ACHN (cell line): ENCODE data around the gene RASA1.

ENCODE experiments used
- DNase-seq: peaks from one replicate; pipeline ENCODE4 v3.0.0-alpha.2; 2015
- in situ Hi-C: cut with HindIII; loops from 2 replicates; pipeline ENCODE4 v1.10.0; 2017; ENCODE audit warnings: low sequenced_read_pairs, low pct_ligation_motif_present, low pct_unique_long_range_greater_than_20kb

Gene RASA1

DNA sequence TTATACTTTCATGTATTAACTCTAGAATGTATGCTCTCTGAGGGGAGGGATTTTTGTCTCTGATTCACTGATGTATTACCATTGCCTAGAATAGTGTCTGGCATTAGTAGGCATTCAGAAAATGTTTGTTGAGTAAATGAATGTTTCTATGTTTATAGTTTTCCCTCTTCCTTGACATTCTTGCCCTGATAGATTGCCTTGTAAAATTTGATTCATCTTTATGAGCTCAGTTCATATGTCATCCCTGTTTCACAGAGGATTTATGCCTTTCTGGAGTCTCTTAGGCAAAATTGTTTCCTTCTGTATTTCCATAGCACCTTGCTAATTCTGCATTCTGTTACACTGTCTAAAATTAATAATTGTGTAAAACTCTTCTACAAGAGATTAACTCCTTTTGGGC lies 72.3 kb downstream of the RASA1 start:
- no peak for DNase-seq
- in situ Hi-C loops, result no loop called here

DNA sequence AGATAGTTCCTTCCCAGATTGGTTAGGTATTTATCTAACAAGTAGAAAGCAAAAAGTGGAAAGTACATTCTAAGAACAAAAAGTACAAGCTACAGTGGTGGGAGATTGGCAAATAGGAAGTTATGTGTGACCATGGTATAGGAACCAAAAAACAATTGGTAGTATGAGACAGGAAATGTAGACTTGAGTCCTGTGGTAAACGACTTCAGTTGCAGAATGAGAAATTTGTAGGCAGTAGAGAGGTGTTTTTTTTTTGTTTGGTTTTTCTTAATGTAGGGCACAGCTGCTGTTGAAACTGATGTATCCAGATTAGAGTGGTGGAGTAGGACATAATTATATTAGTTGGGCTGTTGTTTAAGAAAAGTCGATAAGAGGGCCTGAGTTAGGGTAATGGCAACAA lies 73.0 kb downstream of the RASA1 start:
- DNase-seq, result no peak
- in situ Hi-C loops, result no loop called here

DNA sequence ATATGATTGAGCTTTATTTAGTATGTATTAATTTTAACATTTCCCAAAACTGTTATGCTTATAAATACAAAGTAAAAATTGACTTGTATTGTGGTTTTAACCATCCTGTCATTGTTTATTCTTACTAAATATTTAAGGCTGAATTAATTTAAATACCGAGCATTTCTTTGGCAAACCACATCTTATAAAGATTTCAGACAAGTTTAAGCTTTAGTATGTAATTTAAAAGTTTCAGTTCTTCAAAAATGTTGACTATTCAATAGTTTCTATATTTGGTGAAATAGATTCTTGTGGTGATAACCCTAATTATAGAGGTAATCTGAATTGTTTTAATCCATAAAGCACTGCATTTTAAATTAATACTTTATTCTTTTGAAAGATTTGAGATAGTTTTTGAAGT lies 79.6 kb downstream of the RASA1 start:
- in situ Hi-C loops, result no loop called here
- no peak for DNase-seq

- in situ Hi-C loops, result no loop called here
- peak; percentile 17 for DNase-seq
Observed at GRCh38 chr5:87347841-87348240, 80.2 kb downstream of the RASA1 start.

DNA sequence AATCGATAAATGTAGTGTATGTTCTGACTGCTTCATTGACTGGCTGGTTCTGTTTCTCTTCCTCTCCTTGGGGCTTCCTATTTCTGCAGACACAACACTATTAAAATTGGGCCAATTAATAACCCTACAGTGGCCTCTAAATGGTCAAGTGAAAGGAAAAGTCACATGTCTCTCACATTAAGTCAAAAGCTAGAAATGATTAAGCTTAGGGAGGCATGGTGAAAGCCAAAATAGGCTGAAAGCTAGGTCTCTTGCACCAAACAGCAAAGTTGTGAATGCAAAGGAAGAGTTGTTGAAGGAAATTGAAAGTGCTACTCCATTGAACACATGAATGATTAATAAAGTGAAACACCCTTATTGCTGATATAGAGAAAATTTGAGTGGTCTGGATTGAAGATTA lies 86.8 kb downstream of the RASA1 start:
- in situ Hi-C loops, result no loop called here
- DNase-seq, result no peak

- DNase-seq, result no peak
- in situ Hi-C loops, result no loop called here
Observed at GRCh38 chr5:87359106-87359505, 91.4 kb downstream of the RASA1 start.

- in situ Hi-C loops, result no loop called here
Observed at GRCh38 chr5:87360132-87360531, 92.4 kb downstream of the RASA1 start.

GRCh38 chr5:87361031-87361445 lies 93.4 kb downstream of the RASA1 start:
- DNase-seq, result no peak
- in situ Hi-C loops, result no loop called here

More at GRCh38 chr5:87360132-87360531, 92.4 kb downstream of the RASA1 start:
- no peak for DNase-seq

DNA sequence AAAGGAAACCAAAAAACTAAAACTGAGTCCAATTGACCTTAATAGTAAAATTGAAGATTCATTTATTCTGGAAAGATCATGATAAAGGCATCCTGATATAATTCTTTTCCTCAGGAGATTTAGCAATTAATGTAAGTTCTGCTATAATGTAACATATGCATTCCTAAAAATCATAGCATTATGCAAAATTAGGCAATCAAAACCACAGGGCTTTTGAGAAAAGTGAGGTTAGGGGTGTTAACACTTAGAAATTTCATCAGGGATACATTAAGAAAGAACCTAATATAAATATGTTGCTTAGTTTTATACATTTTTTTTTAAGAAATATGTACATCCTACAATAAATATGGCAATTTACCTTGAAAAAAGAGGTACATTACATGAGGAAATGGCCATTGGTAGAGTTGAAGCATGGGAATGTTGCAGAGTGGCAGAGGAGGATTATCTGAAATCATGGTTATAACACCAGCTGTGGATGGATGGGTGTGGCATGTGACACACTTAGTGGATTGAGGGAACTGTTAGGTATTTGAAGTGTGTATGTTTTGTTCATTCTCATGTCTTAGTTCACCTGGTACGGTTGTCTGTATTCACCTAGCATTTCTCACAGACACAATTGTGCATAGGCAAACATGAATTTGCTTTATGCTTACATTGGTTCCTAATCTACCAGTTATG lies 94.0 kb downstream of the RASA1 start:
- in situ Hi-C loops, result no loop called here

GRCh38 chr5:87367243-87367642 lies 99.6 kb downstream of the RASA1 start:
- in situ Hi-C loops, result no loop called here
- DNase-seq, result no peak

More for the DNA sequence above, 94.0 kb downstream of the RASA1 start:
- no peak for DNase-seq

DNA sequence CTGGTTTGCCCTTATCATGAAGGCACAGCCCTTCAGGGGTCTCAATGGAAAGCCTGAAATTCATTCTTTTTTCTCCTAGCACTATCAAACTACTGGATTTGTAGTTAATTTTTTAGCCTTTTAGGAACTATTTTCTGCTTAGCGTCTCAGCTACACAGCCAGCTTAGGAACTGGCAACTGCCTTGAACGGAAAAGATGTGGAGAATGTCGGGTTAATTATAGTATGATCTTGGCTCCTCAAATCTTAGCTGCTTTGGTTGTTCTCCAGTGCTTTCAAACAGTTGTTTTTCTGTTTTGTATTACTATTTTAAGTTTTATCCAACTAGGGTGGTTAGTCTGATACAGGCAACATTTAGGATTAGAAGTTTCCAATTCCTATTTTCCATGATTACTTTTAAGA lies 100.9 kb downstream of the RASA1 start:
- DNase-seq, result no peak
- in situ Hi-C loops, result no loop called here

- in situ Hi-C loops, result no loop called here
- DNase-seq, result no peak
Observed at GRCh38 chr5:87369431-87369830, 101.7 kb downstream of the RASA1 start.

GRCh38 chr5:87372705-87373104 lies 105.0 kb downstream of the RASA1 start:
- DNase-seq, result no peak
- in situ Hi-C loops, result no loop called here

- in situ Hi-C loops, result no loop called here
- no peak for DNase-seq
Observed at GRCh38 chr5:87382224-87382623, 114.5 kb downstream of the RASA1 start.

DNA sequence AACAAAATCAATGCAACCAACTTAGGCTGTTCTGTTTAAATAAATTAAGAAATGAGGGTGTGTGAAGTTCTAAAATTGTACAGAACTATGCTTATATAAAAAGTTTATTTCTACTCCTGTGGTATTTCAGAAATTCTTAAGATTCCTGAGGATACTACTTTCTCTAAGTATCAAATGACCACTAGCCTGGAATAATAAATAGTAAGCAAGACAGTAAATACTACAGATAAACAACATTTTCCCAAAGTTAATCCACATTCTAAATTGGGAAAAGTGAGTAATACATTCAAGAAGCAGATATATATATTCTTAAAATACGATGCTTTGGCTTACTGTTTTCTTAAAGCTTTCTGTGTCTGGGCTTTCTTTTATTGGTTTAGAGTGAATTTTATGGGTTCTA lies 115.5 kb downstream of the RASA1 start:
- DNase-seq, result no peak
- in situ Hi-C loops, result no loop called here

- in situ Hi-C loops, result no loop called here
- no peak for DNase-seq
Observed at GRCh38 chr5:87385802-87386201, 118.1 kb downstream of the RASA1 start.

DNA sequence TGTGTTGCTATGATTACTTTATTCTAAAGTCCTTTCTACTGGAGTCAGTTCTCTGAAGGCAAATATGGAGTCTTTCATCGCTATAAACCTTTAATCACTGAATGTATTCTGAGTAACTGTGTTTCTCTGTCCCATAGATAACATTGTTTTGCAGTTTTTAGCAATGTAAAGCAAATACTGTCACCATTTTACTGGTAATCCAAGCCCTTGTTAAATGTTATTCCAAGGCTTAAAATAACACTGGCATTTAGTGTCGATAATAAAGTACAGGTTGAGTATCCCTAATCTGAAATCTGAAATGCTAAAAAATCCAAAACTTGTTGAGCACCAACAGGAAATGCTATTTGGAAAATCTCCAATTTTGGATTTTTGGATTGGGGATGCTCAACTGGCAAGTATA lies 120.4 kb downstream of the RASA1 start:
- in situ Hi-C loops, result no loop called here
- no peak for DNase-seq

DNA sequence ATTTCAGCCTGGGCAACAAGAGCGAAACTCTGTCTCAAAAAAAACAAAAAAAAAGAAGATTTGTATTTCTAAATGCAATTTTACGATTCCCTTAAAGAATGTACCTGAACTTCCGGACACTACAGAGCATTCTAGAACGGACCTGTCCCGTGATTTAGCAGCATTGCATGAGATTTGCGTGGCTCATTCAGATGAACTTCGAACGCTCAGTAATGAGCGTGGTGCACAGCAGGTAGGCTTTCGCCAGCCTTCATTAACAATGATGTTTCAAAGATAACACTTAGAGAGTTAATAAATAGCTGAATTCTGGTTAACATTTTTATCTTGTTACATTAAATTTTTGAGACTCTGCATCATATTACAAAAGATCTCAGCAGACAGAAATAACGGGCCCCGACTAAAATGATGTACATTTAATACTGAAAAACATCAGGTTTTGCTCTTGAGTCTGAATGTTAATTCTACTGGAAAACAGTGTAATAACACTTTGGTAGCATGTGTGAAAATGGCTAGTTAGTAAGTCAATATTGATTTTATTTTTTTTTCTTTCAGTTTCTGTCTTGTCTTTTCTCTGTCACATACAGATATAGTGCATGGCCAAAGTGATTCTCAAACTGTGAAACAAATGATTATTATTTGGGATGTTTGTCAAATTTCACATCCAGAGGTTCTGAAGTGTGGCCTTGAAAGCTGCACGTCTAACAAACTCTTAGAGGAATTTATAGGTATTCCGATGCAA lies 121.8 kb downstream of the RASA1 start:
- in situ Hi-C loops, result no loop called here
- no peak for DNase-seq

DNA sequence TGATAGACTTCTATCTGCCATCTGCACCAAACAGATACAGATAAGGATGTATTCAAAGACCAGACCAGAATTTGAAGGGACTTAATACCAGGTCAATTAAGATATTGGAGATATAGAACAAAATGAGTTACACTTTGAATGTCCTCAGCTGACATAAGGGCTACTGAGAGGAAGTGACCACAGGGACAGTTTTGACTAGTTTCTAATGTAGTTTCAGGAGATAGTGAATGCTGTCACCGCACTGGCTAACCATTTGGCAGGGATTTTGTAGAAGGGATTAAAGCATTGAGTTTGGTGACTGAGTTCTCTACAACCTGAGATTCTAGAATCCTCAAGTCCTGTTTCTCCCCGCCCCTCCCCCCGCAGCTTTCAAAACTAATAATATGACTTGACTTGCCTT lies 122.4 kb downstream of the RASA1 start:
- in situ Hi-C loops, result no loop called here
- no peak for DNase-seq

- no peak for DNase-seq
Observed at GRCh38 chr5:87390576-87391199, 123.0 kb downstream of the RASA1 start.

More at GRCh38 chr5:87390576-87391199, 123.0 kb downstream of the RASA1 start:
- in situ Hi-C loops, result no loop called here
